Heart right ventricle (tissue), 16 donors: ENCODE data around the gene SEC14L2. TPM values are rescaled to one million over a fixed set of nuclear protein-coding genes. Genes with fewer than 3 reads are reported as not detected.

Experiments used
- ATAC-seq, 8 donors: fragments of 200-7000 bp; cut with Tn5 transposase; one replicate each; pipeline ENCODE4 v1.9.1; 2020; ENCODE audit warnings: mild to moderate bottlenecking in 8 of 8, moderate library complexity in 8 of 8, moderate number of reproducible peaks in 1 of 8
- DNase-seq, 2 donors: peaks; one replicate each; pipeline ENCODE4 v3.0.0-alpha.2; 2020
- H3K27ac ChIP-seq, 10 donors: fragments of 200-600 bp; sonication (generic) in 2 of 10; one replicate each; pipeline versions ENCODE4 v1.5.0 to v1.8.0; 2020 to 2022; ENCODE audit warnings: mild to moderate bottlenecking in 3 of 10
- H3K27me3 ChIP-seq, 7 donors: fragments of 200-600 bp; one replicate each; pipeline ENCODE4 v1.8.0; 2021 to 2022; ENCODE audit warnings: mild to moderate bottlenecking in 2 of 7
- H3K36me3 ChIP-seq, 9 donors: fragments of 200-600 bp; sonication (generic) in 1 of 9; one replicate each; pipeline versions ENCODE4 v1.5.0 to v1.8.0; 2020 to 2022; ENCODE audit warnings: mild to moderate bottlenecking in 2 of 9
- H3K4me1 ChIP-seq, 9 donors: fragments of 200-600 bp; sonication (generic) in 1 of 9; one replicate each; pipeline versions ENCODE4 v1.5.0 to v1.8.0; 2020 to 2022; ENCODE audit warnings: mild to moderate bottlenecking in 4 of 9
- H3K4me3 ChIP-seq, 10 donors: fragments of 200-600 bp; sonication (generic) in 2 of 10; one replicate each; pipeline versions ENCODE4 v1.5.0 to v1.8.0; 2020 to 2022; ENCODE audit warnings: mild to moderate bottlenecking in 7 of 10, moderate library complexity in 2 of 10
- H3K9me3 ChIP-seq, 11 donors: fragments of 200-600 bp in 10 of 11; sonication (generic) in 2 of 11; one replicate each; pipeline versions ENCODE4 v1.5.0 to v1.8.0; 2013 to 2022; ENCODE audit warnings: mild to moderate bottlenecking in 2 of 11, control low read depth in 1 of 11, moderate library complexity in 1 of 11
- CTCF ChIP-seq, 9 donors: fragments of 200-600 bp; sonication (generic) in 2 of 9; IDR thresholded peaks; one replicate each; pipeline versions ENCODE4 v1.5.0 to v1.8.0; 2021 to 2022; ENCODE audit warnings: antibody characterized with exemption in 9 of 9, mild to moderate bottlenecking in 5 of 9, moderate library complexity in 1 of 9
- WGBS, 2 donors: extraction: QIAGEN DNeasy Blood & Tissue Kit; methylation state at CpG; one replicate each; pipeline ENCODE4 v1.1.7; 2013; ENCODE audit warnings: inconsistent platforms in 1 of 2; 5-methylcytosine and 5-hydroxymethylcytosine counted together
- intact Hi-C, 10 donors: fragments of 100-400 bp; cut with DNase I; formaldehyde crosslinking; loops; one replicate each; pipeline versions ENCODE4 v1.11.1 to v1.14.2; 2022
- polyA plus RNA-seq, 2 donors: library from polyadenylated mRNA; stranded (reverse); fragments of 200-250 nt; gene quantifications; one replicate each; pipeline ENCODE4 v1.2.3, GENCODE V29; 2013
- total RNA-seq, 10 donors: library from RNA; stranded (reverse); fragmentation: NEBNext Ultra II Directional in 3 of 10; extraction: Animal tissue kit (Norgen Biotek cat#: 25700) in 3 of 10; gene quantifications; one replicate each; pipeline versions ENCODE4 v1.2.1 to v1.2.4, GENCODE V29; 2021 to 2023
- donor health status: Arrhythmogenic right ventricular cardiomyopathy.
- donor health status: ischemic (EF 13 %, LVEDD 7.1; RV severe dilation, severe dysfunction).
- donor health status: healthy with polysubstance abuse.
- donor health status: DM: no; HTN: yes; CAD: no.
- donor health status: DM: no; HTN: no; CAD: no.
- donor health status: ischemic (EF 25% LVEDD 6.9; RV normal size, moderate dysfunction).
- donor health status: ischemic (EF 25% LVEDD 5.7; RV mildly dilated, moderate dysfunction).
- donor health status: healthy.
- donor health status: DM: yes; HTN: yes; CAD: no.
- donor health status: Ischemic cardiomyopathy.
- donor health status: ischemic (EF 35%, LVEDD 5.7; RV mildly dilated, moderate dysfunction).
- donor health status: nonischemic (EF 11% LVEDD 7.7; RV severe dilation, severe dysfunction).
- donor health status: DM: yes; HTN: yes; CAD: no.
- donor health status: PGD.
- donor health status: ischemic (EF 29% LVEDD 5.4; RV normal size, mild dysfunction).
- donor health status: nonischemic (EF 23%, LVEDD 6.1; RV moderate dilation, normal function).

SEC14L2 gene
- total and polyA plus RNA-seq, 12 donors = 0.21 to 7.6 (median 0.87) TPM

DNA sequence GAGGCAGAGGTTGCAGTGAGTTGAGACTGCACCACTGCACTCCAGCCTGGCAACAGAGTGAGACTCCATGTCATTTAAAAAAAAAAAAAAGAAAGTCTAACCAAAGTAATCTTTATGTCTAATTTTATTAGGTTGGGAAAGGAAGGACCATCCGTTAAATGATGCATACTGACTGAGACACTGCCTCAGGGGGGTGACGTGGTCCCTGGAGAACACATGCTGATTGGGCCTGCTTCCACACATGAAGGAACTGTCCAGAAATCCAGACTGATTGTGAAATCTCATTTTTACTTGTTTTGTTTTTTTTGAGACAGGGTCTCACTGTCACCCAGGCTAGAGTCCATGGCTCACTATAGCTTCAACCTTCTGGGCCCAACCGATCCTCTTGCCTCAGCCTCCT, 45.6 kb upstream of the SEC14L2 start:
- peak in 1 of 8 donors; percentile 23 for ATAC-seq
- peaks cover 11 to 48% (median 32%) of the 10 kb centered on the region in 9 donors for H3K4me1 ChIP-seq
- intact Hi-C loops = loop anchor here in 2 of 10 donors (5.0 to 10.0 kb wide), 2 partner anchors 36 to 66 kb away; partner anchors contain the start of genes CASTOR1 (in 1 of the 2) and RNF215 (in 1 of the 2)

GRCh38 chr22:30354644-30355043, 42.2 kb upstream of the SEC14L2 start:
- WGBS, 2 donors = 49 to 56% methylated on average over 5 of the region's 5 CpGs
- Histone ChIP-seq H3K36me3 (peaks cover 0 to 46% (median 25%) of the 10 kb centered on the region in 9 donors), H3K9me3 (no peaks in the 10 kb centered on the region), H3K4me3 (peak overlapping the region in 5 of 10 donors; percentile 73 to 97 (median 83)), H3K27ac (peak overlapping the region in 1 of 10 donors; percentile 99), H3K4me1 (peaks cover 11 to 42% (median 32%) of the 10 kb centered on the region in 9 donors), H3K27me3 (no peaks in the 10 kb centered on the region)
- ATAC-seq (no peak), DNase-seq (no peak)
- no peak for TF ChIP-seq CTCF (IDR thresholded peaks at IDR 0.05)
- intact Hi-C loops = loop anchor here in 2 of 10 donors (5.0 to 10.0 kb wide), 2 partner anchors 33 to 70 kb away; partner anchors contain the start of genes CASTOR1 (in 1 of the 2) and RNF215 (in 1 of the 2)

More for the DNA sequence above, 45.6 kb upstream of the SEC14L2 start:
- TF ChIP-seq CTCF (IDR thresholded peaks at IDR 0.05) = no peak
- Histone ChIP-seq H3K4me3 (no peak overlapping the region), H3K36me3 (peaks cover 0 to 81% (median 28%) of the 10 kb centered on the region in 9 donors), H3K27ac (no peak overlapping the region), H3K9me3 (no peaks in the 10 kb centered on the region), H3K27me3 (no peaks in the 10 kb centered on the region)
- 86 to 92% methylated on average over 3 of the region's 3 CpGs for WGBS, 2 donors
- no peak for DNase-seq

DNA sequence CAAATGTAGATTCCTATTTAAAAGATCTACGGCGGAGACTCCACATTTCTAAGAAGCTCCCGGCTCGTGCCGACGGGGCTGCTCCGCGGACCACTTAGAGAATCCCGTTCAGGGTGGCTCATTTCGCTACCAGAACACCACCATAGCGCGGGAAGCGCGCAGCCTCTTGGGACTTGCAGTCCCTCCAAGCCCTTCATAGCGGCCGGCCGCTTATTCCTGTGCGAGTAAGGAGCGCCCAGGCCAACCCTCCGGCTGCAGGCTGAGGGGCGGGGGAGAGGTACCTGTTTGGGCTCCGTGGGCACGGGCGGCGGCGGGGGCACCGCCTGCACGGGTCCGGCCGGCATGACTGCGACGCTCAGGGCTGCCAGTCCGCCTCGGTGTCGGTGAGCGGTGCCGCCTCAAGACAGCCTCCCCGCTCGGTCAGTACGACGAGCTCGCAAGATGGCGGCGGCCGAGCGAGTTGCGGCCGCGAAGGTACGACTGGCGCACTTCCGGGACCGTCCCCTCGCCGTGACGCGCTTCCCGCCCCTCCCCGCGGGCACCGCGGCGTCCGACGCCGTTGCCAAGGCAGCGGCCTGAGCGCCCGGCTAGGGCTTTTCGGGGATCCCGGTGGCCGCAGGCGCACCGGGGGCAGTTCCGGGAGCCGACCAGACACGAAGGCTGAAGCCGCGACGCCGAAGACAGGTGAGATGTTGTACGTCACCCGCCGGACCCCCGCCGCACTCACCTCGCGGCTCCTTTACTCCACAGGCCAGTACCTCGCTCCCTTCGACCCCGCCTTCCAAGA, 40.2 kb upstream of the SEC14L2 start, which contains the start of the genes CCDC157 and SF3A1:
CCDC157 (plus strand) TSS at position 559 of the 787 bp plus-strand sequence. CDS start 8,994 bp downstream, outside the sequence.
SF3A1 (minus strand) TSS at position 446 of the 787 bp plus-strand sequence; CDS start at position 344, 102 bp downstream.
- Histone ChIP-seq H3K4me1 (peaks cover 11 to 42% (median 32%) of the 10 kb centered on the region in 9 donors), H3K4me3 (peak within 1 kb of the TSS; percentile 53 to 97 (median 83)), H3K27ac (peak within 1 kb of the TSS; percentile 88 to 99 (median 96)), H3K36me3 (peaks cover 0 to 26% (median 15%) of the 10 kb centered on the region in 9 donors), H3K27me3 (no peaks in the 10 kb centered on the region), H3K9me3 (no peaks in the 10 kb centered on the region)
- TF ChIP-seq CTCF (IDR thresholded peaks at IDR 0.05) = peak in 1 of 9 donors; percentile 17
- 0 to 1% methylated on average over 86 to 91 of the region's 91 CpGs for WGBS, 2 donors
- DNase-seq = peak; percentile 85 to 90
- ATAC-seq = peak; percentile 98 to 99 (median 98)
- intact Hi-C loops = loop anchor here in 7 of 10 donors (1.0 to 10.0 kb wide), 5 partner anchors 29 to 72 kb away; partner anchors contain the start of gene CASTOR1 (in 6 of the 7)

DNA sequence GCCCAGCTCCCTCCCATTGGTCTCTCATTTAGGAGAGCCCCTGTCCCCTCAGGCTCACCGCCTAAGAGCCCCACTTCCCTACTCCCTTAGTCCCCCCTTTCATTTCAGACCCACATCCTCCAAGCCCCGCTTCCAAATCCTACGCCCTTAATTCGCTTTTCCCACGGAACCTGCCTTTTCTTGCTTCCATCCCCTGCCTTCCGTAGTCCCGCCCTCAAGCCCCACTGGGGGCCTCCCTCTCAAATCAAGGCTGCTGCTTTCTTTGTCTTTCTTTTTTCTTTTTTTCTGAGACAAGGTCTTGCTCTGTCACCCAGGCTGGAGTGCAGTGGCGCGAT, 39.6 kb upstream of the SEC14L2 start:
- Histone ChIP-seq H3K4me1 (peaks cover 11 to 42% (median 32%) of the 10 kb centered on the region in 9 donors), H3K27ac (peak overlapping the region in 7 of 10 donors; percentile 96 to 99 (median 99)), H3K4me3 (peak overlapping the region; percentile 53 to 97 (median 83)), H3K9me3 (no peaks in the 10 kb centered on the region), H3K36me3 (peaks cover 0 to 21% (median 9%) of the 10 kb centered on the region in 9 donors), H3K27me3 (no peaks in the 10 kb centered on the region)
- WGBS, 2 donors = 1 to 3% methylated on average over 9 of the region's 9 CpGs
- no peak for DNase-seq
- TF ChIP-seq CTCF (IDR thresholded peaks at IDR 0.05) = no peak
- intact Hi-C loops = loop anchor here in 3 of 10 donors (2.0 to 10.0 kb wide), 2 partner anchors 68 to 72 kb away; partner anchors contain the start of gene CASTOR1 (in 3 of the 3)
- peak in 3 of 8 donors; percentile 1 to 5 (median 2) for ATAC-seq
